ENCODE results near the gene TSSK2.

The TSSK2 gene

DNA sequence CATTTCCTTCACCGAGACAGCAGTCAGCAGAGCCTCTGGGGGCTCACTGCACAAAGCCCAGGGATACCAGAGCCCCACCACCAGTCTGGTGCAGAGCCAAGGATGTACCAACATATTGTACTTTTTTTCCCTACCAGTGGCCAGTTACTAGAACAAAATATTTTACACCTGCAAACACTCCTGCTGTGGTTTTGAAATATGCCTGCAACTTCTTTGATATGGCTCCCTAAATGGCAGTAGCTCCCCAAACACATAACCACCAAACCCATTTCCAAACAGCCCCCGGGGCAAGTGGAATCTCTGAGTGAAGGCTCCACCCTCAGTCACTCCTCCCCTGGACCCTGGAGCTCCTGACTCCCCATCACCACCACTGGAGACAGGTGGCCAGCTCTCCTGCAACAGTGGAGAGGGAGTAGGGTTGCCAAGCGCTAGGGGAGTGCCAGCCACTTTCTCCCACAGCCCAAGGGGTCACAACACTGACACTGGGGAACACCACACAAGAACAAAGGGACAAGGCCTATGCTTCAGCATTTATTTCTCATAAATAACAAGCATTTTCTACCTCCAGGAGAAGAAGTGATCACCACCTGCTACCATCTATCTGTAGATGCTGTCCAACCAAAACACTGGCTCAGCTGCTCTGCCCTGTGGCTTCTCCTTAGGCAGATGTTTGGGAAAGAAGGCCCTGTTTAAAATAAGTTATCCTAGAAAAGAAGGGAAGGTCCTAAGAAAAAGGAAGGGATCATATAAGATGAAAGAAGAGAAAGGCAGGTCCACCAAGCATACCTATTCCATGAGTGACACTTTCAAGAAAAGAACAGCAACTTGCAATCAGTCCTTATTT lies 24.0 kb upstream of the TSSK2 start:
- DNase-seq (ENCODE audit: low read depth, low spot score), result no peak

DNA sequence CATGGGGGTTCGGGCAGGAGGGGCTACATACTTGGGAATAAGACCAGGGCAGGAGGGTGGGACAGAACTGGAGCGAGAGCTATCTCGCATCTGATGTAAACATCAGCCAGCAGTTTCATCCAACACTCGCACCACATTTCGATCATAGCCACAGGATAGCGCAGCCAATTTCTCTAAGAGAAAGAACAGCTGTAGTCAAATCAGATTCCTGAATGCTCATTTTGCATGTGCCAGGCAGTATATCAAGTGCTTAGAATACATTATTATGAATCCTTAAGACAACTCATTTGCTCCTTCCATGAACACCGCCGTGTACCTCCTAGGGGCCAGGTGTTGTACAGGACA lies 23.4 kb upstream of the TSSK2 start:
- DNase-seq (ENCODE audit: low read depth, low spot score), result no peak

DNA sequence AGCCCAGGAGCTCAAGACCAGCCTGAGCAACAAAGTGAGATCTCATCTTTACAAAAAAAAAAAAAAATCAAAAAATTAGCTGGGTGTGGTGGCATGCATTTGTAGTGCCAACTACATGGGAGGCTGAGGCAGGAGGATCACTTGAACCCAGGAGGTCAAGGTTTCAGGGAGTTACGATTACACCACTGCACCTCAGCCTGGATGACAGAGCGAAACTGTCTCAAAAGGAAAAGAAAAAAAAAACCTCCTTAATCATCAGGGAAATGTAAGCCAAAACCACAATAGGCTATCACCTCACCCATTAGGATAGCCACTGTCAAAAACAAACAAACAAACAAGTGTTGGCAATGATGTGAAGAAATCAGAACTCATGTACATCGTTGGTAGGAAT lies 22.3 kb upstream of the TSSK2 start:
- no peak for DNase-seq (ENCODE audit: low read depth, low spot score)

DNA sequence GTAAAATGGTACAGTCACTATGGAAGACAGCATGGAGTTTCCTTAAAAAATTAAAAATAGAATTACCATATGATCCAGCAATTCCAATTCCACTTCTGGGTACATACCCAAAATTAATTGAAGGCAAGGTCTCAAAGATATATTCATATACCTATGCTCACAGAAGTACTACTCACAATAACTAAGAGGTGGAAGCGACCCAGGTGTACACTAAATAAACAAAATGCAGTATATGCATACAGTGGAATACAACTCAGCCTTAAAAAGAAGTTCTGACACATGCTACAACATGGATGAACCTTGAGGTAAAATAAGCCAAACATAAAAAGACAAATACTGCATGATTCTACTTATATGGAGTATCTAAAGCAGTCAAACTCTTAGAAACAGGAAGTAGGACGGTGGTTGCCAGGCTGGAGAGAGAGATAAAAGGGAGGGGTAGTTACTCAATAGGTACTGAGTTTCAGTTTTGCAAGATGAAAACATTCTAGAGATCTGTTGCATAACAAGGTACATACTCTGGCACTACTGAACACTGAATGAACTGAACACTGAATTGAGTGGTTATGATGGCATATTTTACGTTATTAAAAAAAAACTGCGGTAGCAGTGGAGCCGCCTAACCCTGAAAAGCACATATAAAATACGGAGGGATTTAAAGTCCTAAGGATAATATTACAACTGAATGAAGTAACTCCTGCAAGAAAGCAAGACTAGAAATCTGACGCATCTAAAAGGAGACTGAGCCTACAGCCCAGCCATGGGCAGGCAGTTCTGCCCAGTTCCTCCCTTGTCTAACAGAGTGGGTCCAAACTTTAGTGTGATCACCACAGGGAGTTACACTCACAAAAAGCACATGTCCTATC lies 21.7 kb upstream of the TSSK2 start:
- peak; percentile 36 for DNase-seq (ENCODE audit: low read depth, low spot score)

DNA sequence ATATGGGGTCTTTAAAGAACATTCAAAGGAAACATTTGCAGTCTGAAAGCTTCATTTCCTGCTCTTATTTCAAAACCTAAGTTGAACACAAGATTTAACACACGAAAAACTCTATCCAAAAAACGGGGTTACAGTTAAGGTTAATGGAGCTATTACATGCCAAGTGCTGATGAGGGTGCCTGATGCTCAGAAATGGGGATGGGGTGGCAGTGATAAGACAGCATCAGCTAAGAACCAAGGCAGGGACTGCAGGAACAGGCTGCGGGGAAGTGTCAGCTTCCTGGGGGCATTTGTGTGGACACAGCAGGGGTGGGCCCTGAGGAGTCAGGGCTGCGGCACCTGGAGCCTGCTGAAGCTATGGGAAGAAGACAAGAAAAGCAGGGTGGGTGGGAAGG lies 21.0 kb upstream of the TSSK2 start:
- DNase-seq (ENCODE audit: low read depth, low spot score), result no peak

DNA sequence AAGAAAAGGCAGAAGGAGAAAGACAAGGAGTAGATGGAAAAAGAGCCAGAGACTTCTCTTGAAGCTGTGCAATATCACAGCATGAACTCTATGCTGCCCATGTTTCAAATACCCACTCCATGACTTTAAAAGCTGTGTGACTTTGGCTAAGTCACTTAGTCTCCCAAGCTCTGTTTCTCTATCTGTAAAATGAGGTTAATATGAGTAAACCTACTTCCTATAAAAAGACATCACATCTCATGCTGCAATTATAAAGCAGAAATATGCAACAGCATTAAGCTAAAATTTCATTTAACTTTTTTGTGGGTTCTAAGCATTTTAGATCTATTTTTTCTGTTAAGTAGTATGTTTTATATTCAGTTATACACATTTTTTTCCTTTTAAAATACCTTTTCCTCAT lies 20.5 kb upstream of the TSSK2 start:
- DNase-seq (ENCODE audit: low read depth, low spot score), result no peak

DNA sequence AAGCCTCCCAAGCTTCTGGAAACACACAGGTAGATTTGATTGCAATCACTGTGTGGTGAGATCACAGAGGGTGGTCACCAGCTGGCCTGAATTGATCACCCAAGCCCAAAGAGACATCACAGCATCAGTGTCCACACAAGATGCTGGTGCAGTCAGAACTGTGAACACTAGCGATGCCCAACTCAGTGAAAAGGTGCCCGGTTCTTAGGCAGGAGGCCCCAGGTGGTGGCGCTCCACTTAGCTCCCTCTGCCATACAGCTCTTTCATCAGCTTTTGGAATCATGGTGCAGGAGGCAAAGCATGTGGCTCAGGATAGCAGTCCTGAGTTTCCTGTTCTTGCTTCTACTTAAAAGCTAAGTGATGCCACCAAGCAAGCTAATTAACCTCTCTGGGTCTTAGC lies 20.0 kb upstream of the TSSK2 start:
- no peak for DNase-seq (ENCODE audit: low read depth, low spot score)

DNA sequence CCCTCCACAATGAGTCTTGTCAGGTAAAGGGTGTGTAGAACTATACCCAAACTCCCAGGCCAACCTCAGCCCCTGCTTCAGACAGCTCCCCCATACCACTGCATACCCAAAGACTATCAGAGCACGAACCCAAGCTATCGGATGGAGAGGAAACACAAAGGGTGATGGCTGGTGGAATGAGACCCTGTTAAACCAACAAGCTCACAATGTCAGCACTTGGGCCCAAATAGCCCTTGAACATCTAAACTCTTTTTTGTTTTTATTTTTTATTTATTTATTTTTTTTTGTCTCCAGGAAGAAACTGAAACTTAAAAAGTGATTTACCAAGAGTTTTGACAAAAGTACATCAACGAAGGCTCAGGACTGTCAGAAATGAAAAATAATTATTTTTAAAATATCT lies 19.5 kb upstream of the TSSK2 start:
- no peak for DNase-seq (ENCODE audit: low read depth, low spot score)

DNA sequence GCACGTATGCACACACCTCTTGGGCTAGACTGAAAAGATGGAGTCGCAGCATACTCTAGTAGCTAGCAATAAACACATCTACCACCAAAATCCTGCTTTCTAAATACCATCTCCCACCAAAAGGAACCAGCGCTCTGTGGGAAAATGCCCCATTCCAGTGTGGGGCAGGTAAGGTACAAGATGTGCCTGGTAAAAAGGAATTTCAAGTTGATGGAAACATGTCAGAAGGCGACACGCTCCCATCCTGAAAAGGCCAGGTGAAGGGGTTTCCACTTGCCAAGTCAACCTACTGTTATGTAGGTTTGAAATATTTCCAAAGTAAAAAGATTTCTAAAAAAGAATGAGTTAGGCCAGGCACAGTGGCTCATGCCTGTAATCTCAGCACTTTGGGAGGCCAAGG lies 17.7 kb upstream of the TSSK2 start:
- no peak for DNase-seq (ENCODE audit: low read depth, low spot score)

DNA sequence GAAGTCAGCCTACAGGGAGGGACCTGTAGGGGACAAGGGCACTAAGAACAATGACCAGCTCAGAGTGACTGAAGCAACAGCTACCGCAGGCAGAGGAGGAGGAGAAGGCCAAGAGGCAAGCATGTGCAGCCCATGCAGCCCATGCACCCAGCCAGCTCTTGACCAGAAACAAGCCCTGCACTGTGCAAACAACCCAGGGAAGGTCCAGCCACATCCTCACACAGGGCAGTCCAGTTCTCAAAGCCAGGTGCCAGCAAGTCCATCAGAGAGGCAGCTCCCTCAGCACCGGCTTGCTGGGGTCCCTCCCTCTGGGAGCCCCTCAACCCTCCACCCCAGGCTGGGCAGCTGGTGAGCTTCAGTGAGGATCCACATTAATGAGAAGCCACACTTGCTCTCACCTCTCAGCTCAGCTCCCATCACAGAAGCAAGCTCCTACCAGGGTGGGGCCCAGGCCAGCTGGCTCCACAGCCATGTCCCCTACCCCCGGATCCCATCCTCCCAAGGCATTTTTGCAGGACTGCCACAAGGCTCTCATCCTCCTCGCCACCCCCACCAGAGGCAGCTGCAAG lies 16.0 kb upstream of the TSSK2 start:
- no peak for DNase-seq (ENCODE audit: low read depth, low spot score)

DNA sequence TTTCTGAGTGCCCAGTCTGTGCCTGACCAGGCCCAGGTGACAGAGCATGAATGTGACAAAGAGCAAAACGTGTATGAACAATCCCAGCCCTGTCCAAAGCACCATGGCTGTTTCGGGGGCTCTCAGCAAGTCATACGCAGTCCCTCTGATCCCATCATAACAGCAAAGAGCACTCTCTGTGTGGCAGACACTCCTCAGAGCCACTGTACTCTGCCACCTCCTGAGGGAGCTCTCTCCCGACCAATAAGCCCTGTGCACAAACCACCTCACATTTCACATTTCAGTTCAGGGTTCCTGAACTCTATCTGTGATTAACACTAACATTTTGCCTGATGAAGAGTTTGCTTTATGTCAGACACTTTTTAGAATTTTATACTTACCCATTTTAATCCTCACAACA lies 15.5 kb upstream of the TSSK2 start:
- DNase-seq (ENCODE audit: low read depth, low spot score), result no peak

DNA sequence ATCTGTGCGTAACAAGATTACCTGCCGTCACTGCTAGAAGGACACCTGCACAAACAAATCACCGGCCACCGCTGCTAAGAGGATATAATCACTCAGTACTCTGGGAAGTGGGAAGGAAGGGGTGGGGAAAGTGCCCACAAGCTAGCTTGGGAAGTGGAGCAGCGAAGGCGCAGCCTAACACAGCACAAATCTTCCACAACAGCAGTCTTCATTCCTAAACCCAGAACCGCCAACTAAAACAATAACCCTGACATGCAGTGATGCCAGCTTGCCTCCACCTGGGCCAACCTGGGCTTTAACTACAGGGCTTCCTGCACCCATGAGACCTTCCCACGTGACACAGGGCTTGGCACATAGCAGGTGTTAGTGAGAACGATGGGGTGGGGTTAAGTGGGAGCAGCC lies 14.0 kb upstream of the TSSK2 start:
- no peak for DNase-seq (ENCODE audit: low read depth, low spot score)

DNA sequence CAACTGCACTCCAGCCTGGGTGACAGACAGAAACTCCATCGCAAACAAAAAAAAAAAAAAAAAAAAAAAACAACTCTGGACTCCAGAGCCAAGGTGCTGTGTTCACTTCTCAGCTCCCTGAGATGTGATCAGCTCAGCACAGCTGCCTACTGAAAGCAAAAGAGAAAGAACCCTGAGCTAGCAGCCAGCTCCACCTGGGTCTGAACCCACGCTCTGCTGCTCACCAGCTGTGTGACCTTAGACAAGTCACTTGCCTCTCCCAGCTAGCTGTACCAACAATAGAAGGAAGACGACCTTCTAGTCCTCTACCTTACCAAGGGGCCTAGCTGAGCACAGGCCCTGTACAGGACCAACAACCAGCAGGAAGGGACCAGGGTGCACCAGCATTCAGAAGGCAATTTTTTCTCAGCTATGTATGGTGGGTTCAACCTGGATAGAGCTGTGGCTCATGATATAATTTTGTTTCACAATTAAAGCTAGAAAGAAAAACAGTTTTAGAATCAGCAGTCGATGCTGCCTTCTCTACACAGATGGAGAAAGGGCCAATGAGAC lies 12.7 kb upstream of the TSSK2 start:
- DNase-seq (ENCODE audit: low read depth, low spot score), result no peak

DNA sequence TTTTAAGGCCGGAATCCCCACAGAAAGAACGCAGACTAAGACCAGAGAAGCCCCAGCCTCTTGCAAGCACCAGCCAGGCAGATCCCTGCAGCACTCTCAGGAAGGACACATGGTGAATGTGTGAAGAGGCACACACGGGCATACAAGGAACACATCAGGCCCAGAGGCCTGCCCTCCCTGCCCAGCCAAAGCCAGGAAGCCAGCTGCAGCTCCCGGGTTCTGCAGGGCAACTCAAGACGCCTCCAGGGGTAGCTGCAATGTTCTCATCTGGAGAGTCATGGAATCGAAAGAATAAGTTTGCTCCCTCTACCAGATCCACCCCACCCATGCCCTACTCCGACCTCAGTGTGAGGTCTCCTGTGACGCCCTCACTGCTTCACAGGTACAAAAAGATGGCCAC lies 11.2 kb upstream of the TSSK2 start:
- DNase-seq (ENCODE audit: low read depth, low spot score), result no peak

DNA sequence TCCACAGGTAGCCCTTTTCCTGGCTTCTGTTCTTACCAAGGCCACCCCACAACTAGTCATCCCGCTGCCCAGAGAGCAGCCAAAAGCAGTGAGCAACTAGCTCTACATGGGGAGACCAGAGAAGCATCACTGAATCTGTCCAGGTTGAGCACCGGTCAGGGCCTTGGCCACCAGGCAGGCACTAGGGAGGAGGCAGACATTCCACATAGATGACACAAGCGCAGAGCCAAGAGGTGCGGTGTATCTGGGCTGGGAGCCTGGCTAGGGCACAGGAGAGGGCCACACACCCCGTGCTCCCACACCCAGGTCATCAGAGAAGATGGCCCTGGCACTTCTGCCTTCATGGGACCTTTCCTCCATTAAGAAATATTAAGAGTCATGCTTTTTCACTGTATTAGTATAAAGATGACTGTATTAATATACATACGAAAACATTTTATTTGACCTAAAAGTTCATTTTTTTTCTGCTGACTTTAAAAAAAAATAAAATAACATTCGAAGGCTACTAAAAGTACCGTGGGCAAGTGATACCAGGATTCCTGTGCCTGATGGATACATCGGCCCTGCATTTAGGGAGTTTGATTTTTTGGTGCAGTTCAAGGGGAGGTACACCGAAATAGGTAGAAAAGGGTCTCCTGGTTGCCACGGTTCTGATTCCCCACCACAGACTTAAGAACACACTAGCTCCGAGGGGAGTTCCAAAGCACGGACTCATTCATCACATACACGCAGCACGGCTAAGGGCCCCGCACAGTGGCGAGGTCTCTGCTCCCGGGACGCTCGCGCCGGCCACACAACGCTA lies 10.1 kb upstream of the TSSK2 start:
- no peak for DNase-seq (ENCODE audit: low read depth, low spot score)

DNA sequence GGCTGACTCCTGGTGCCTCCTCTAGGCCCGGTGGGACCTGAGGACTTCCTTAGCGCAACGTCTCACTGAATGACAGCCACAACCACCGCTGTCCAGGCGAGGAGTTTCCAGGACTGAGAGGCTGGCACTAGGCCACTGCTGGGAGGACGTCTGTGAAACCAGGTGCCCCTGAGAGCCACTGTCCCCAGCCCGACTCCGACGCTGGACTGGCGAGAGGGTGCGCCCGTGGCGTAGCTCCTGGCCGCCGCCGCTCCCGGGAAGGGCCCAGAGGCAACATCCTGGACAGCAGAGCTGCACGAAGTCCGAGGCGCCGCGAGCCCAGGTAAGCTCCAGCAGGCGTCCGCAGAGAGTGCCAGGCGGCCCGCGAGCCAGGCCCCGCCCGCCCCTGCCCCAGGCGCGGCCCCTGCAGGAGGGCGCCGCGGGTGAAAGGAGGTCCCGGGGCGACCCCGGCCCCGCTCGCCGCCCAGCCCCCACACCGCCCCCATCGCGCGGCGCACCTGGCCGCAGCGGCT lies 9.4 kb upstream of the TSSK2 start:
- DNase-seq (ENCODE audit: low read depth, low spot score), result no peak

DNA sequence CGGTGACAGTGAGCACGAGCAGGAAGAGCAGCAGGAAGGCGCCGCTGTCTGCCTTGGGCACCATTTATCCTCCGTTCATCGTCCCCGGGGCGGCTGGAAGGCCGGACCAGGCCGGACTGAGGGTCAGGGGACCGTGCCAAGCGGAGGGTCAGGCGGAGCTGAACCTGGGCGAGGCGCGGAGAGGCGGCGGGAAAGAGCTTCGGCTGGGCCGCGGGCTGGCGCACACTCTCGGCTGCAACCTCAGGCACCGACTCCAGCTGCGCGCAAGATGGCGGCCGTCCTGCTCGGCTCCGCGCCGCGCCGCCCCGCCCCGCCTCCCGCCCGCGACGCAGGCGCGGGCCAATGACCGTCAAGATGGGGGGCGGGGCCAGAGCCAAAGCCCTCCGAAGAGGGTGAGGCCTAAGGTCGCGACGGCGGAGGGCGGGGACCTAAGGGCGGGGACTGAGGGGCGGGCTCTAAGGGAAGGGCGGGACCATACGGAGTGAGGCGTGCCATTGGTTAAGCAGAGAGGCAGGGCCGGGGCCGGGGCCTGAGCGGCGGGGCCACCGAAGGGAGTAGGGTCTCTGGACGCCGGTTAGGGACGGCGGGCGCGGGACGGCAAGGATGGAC lies 8.9 kb upstream of the TSSK2 start, which contains the start of gene DGCR2:
Gene DGCR2, minus strand, starts transcription at position 270 of the 609 bp plus-strand sequence. Its CDS starts 206 bp downstream, at position 64.
- DNase-seq (ENCODE audit: low read depth, low spot score), result peak; percentile 95

DNA sequence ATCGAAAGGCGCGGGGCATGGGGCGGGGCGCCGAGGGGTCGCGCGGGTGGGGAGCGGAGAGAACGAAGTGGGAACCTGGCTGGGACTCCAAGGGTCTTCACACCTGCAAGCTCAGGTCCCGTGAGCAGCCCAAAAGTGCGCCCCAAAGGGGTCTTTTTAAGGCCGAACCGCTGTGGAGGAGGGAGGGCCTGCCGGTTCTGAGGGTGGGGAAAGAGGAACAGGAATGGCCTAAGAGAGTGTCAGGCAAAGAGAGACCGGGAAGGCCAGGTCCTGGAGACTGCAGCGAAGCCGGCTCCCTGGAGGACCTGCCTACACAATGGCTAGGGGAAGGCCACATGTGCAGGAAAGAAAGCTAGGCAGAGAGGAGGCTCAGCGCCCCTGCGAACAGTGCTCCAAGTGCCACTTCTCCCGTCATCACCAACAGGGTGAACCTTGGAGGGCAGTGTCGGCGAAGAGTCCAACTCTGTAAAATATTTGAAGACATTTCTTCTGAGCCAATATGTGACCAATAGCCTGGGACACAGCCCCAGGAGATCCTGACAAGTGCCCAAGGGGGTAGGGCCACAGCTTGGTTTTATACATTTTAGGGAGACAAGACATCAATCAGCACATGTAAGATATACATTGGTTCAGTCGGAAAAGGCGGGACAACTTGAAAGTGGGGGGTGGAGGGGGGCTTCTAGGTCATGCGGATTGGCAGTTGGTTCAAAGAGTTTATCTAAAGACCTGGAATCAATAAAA lies 8.2 kb upstream of the TSSK2 start:
- no peak for DNase-seq (ENCODE audit: low read depth, low spot score)

DNA sequence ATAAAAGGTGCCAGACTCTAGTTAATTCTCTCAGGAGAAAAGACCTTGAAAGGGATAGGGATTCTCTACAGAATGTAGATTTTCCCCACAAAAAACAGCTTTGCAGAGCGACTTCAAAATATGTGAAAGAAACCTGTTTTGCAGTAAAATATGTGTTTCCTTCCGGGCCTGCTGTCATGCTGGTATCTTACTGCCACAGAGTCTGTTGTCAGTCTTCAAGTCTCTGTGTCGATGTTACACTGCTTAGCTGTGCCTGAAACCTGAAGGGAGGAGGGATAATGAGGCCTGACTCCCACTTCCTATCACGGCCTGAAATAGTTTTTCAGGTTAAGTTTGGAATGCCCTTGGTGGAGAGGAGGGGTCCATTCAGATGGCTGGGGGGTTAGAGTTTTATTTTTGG lies 7.2 kb upstream of the TSSK2 start:
- DNase-seq (ENCODE audit: low read depth, low spot score), result no peak

DNA sequence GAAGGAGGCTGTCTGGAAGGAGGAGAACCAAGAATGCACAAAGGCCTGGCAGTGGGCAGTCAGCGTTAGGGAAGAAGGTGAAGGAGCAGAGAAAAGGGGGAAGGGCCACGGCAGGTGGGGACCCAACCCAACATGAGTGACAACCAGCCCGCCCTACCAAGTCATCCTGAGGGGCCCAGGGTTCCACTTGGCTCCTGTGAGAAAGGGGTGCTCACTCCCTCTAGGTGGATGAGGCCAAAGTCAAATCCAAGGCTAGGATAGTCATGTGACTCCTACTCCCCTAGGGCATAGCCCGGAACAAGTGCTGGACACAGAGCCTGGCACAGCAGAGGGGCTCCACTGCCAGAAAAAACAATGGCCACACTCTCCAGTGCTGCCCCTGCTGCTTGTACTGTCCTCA lies 6.7 kb upstream of the TSSK2 start:
- DNase-seq (ENCODE audit: low read depth, low spot score), result no peak
